HK-2 (cell line): Measurements from ENCODE around the gene IGIP.
"Not testable (repeated sequence)": the region's sequence is repeated elsewhere in the genome, so short reads cannot be mapped to it uniquely, and the experiment has no call there.

ENCODE experiments used
- DNase-seq: peaks from one replicate; pipeline ENCODE4 v3.0.0-alpha.2; 2018; ENCODE audit not compliant: unreplicated experiment

IGIP gene

DNA sequence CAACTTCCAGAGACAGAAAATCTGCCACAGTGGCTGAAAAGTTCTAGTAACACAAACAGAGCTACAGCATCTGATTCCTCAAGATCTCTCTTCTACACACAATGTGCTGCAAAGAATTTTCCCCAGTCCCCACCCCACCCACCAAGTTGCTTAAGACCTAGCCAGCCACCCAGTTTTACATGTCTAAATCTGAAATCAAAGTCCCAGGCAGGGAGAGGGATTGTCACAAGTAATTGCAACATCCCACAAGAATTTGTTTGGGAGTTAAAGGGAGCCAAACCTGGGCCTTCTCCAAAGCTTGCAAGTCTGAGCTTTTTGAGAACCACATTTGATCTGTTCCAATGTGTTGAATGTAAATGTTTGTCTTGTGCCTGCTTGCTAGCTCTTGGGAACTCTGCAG lies 15.5 kb downstream of the IGIP start:
- DNase-seq: no peak

DNA sequence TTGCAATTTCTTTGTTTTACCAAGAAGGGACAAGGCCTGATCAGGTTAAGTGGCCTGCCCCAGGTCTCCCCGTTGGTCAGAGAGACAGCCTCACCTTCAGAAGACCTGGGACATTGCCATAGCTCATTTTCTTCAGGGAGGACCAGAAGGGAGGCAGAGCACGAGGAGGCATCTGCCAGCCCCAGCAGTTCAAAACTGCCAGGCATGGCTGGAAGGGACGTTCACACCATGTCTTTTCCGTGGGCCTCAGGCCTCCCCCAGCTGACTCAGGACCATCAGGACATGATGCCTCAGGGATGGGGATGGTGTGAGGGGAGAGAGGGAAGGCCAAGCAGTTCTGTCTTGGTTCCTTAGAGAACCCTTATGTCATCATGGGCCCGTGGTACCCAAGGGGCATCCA lies 16.5 kb downstream of the IGIP start:
- no peak for DNase-seq

DNA sequence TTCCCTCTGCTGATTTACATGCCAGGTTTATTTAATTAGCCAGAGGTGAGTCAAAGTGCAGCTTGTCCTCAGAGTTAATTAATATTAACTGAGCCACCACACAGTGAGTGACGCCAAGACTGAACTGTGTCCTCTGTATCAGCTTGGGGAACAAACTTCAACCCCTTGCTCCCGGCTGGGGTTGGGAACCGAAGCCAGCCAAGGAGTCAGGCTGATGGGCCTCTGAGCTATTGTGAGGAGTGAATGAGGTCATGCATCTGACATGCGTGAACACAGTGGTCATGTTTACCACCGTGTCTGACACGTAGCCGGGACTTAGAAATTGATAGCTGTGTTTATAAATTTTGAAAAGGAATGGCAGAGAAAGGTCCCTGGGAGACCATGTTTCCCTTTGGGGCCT lies 17.1 kb downstream of the IGIP start:
- no peak for DNase-seq

DNA sequence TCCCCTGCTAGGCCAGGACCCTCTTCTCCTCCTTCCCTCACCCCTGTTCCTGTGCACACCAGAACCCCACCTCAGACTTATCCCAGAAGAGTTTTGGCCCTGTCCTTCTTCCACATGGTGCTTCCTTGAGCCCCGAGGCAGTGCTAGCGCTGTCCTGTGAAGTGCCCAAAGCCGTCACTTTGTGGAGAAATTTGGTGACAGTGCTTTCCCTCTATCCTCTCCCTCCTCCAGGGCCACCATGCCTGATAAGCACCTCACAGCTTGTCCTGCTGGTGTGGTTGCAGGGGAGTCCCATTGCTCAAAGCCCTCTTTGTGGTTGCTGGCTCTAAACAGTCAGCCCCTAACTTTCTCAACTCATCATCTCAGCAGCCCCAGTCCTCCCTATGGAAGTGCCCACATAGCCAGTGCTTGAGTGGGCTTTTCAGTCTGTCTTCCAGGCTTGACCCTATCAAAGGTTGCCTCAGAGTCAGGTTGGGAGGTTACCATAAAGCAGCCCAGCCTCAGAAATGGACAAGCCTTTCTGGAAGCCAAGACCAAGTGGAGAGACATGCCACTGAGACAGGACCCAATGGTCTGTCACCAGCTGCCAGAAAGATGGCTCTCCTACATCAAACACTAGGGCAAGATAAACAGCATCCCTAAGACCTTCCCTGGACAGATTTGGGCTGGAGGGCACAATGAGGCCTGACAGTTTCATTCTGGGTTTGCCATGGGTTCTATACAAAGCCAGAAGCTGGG lies 18.0 kb downstream of the IGIP start:
- no peak for DNase-seq

DNA sequence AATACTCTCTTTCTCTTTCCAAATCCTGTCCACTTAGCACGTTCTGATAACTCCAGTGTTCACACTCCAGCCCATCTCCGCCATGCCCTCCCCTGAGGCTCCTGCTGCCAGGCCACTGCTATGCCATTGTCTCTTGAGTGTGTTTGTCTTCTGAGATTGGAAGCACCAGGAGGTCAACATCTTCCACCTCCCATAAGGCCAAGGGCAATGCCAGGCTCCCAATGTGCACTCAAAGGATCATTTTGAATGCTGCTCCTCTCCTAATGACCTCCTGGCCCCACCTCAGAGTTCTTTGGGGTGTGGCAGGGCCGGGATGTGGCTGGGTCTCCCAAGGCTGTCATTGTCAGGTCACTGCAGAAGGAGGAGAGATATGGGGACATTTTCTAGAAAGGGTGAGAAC lies 19.5 kb downstream of the IGIP start:
- DNase-seq: no peak

DNA sequence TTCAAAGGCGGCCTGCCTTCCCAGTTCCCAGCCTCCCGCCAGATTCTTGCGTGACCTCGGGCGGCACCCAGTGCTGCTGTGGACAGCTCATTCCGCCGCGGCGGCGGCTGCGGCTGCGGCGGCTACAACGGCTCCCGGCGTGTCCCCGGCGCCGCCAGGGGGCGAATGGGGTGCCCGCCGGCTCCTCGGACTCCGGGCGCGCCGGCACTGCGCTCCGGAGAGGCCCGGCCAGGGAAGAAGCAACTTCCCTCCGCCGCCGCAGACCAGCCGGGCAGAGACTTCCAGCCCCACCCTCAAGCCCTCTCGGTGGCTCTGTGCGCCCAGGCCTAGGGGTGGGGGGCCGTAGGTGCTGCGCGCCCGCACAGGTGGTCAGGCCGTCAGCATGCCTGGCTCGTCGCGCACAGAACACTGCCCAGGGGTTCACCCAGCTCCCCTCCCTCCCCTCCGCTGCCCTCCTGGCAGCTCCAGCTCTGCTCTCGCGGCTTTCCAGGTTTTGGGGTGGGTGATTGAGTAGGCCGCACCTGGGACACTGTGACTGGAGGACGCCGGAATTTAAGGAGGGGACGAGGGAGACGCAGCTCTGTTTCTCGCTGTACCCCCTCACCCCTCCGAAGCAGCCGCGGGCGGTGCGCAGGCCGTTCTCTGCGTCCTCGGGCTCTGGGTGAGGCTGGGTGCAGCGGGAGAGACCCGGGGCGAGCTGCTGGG lies 20.2 kb downstream of the IGIP start:
- peak; percentile 41 for DNase-seq

DNA sequence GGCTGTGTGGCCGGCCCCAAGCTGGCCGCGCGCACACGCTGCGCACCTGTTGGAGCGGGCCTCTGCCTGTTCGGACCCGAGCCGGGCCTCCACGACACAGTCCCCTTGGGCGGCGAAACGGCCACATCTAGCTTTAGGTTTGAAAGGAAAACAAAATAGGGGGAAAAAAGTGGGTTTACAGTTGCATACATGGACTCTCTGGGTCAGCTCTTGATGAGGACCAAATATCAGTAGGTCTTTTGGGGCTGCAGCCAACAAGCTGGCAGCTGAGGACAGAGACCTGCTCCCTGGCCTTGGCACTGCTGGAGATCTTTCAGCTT lies 20.7 kb downstream of the IGIP start:
- DNase-seq: no peak

DNA sequence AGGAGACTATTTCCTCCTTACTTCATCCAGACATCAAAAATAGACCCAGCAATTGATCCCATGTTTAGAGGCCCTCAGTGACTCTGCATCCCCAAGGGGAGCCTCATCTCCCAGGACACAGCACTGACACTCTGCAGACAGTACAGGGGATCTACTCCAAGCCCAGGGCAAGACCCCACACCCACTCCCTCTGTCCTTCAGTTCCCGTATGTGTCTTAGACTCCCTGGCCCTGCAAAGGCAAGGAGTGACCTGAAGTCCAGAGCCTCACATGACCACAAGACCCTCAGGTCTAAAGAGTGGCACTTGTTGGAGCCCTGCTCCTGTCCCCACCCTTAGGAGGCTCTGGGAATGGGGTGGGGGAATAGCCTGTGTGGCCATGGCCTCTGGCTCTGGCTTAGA lies 21.7 kb downstream of the IGIP start:
- no peak for DNase-seq

DNA sequence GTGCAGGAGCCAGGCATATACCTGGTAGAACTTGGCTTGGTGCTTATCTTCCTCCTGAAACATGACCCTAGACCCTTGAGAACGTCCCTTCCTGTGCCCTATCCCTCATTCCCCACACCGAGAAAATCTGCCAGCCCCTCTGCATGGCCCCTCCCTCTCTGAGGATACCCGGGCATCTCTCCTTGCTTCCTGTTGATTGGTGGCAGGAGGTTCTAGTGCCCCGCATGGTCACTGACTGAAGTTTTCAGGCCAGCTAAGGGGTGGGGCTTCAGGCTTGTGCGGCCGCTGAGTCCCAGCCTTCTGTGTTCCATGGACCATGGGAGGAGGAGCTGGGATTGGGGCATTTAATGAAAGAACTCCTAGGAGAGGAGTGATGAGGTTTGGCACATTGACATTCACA lies 22.8 kb downstream of the IGIP start:
- no peak for DNase-seq

DNA sequence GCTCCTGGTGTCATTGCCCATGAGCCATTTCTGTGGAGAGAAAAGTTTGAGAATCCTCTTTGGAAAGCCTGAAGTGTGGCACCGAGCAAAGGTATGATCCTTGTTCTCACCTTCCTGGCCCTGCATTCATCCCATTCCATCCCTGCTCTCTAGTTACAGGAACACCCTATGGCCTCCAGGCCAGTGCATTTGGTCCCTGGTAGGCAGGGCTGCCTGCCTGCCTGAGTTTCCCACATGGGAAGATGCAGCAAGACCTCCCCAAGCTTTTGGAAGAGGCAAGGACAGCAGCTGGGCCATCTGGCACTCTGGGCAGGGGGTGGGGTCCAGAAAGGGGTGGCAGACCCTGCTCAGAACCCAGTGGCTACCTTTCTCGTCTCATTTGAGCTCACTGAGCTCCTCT lies 24.5 kb downstream of the IGIP start:
- DNase-seq: no peak

DNA sequence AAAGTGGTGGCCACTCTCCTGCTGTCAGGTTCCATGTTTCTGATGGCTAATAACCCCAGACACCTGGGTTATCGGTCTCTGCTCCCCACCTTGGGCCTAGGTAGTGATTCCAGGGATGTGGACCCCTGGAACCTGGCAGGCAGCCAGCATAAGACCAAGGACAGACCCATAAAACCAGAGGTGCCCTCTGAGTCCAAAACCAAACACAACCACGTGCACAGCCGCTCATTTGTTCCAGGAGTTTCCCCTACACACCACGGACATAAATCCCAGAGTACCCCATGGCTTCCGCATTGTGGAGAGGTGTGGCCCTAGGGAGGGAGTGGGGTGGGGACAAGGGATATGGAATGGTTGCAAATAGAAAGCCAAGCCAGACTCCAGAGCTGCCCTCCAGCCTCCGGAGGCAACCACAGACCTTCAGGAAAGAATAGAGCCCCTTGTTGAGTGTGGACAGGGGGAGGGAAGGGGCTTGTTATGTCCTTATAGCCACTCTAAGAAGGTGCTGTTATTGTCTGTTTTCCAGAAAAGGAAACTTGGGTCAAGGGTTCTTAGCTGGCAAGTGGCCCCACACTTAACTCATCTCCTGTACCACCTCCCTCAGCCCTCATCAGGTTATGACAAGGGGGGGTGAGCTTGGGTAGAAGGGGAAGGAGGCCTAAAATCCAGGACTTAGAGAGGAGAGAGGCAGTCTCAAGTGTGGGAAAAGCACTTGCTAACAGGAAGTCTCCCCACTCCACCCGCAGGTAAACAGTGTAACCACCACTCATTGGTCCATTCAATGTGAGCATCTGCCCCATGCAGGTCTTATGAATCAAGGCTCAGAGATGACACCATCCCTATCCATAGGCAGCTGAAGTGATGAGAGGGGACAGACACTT lies 25.6 kb downstream of the IGIP start:
- DNase-seq: no peak

DNA sequence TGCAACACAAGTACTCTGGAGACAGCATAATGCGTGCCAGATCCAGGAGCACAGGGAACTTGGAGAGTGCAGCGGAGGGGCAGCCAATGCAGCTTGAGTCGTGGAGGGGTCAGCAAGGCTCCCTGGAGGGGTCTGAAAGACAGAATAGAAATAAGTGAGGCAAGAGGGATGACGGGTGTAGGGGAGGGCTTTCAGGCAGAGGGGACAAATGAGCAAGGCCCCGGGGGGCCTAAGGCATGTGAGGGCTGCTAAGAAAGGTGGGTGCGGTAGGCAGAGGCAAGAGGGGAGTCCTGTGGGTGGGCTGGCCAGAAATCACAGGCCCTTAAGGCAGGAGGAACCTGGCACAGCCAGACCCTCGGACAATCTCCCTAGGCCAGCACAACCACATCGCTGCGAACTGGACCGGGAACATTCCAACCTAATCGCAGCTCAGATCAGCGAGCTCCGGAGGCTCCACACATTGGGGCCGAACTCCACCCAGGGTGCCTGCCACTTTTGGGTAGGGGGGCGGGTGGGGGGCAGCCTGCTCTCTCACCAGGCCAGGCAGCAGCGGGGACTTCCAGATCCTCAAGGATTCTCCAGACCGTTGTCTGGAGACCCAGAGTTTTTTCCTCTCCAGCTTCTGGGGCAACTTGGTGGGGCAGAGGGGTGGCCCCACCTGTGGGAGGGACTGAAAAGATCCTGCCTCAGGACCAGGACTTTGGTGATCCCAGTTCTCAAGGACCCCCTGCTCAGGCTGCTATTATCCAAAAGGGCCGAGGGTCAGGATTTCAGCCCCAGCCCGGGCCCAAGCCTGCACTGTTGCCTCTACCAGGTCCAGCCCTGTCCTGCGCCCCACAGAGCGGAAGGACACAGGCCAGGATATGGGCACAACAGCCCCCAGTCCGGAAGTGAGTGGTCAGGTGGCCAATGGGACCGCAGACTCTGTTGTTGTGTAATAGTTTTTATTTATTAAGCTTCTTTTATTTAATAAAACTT lies 26.6 kb downstream of the IGIP start:
- DNase-seq: no peak

DNA sequence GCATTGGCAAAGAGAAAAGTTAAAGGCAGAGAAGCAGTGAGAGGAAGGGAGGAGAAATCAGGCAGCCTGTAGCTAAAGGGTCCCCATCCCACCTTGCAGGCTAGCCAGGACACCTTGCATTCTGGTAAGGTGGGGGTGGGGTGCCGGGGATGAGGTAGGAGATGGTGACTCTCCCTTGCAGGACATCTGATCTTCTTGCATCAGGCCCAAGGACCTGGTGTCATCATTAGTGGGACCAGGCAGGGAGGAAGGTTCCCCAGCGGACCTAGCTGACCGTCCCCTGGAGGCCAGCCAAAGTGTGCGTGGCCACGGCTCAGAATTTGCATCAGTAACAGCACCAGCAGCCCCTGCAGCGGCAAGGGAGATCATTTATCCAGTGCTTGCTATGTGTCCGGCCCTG lies 27.5 kb downstream of the IGIP start:
- no peak for DNase-seq

DNA sequence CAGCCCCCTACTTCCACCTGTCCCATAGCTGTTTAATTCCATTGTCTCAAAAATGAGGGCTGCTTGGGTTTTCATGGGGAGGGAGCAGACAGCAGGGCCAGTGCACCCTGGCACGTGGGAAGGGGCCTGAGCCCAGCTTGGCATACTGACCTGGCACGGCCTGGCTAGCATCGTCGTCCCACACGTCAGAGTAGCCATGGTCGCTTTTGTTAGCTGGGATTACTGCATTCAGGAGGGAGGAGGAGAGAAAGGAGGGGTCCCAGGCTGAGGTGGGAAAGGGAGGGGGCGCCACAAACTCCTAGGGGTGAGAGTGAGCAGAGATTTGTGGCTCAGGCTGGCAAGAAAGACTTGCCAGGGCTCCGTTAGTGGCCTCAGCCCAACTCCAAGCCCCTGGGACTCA lies 28.2 kb downstream of the IGIP start:
- DNase-seq: no peak

DNA sequence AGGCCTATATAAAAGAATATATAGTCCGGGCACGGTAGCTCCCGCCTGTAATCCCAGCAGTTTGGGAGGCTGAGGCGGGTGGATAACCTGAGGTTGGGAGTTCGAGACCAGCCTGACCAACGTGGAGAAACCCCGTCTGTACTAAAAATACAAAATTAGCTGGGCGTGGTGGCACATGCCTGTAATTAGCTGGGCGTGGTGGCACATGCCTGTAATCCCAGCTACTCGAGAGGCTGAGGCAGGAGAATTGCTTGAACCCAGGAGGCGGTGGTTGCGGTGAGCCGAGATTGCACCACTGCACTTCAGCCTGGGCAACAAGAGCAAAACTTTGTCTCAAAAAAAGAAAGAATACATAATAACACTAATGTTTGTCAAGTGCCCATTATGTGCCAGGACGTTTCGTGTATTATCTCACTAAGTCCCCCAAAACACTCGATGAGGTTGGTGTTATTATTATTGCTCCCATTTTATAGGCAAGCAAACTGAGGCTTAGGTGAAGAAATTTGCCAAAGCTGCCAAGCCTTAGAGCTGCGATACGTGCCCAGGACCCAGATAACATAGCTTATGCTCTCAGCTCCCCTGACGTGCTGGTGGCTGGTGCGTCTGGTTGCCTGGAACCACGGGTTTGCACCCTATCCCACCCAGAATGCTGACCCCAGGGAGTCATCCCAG lies 29.1 kb downstream of the IGIP start:
- not testable (repeated sequence) for DNase-seq

DNA sequence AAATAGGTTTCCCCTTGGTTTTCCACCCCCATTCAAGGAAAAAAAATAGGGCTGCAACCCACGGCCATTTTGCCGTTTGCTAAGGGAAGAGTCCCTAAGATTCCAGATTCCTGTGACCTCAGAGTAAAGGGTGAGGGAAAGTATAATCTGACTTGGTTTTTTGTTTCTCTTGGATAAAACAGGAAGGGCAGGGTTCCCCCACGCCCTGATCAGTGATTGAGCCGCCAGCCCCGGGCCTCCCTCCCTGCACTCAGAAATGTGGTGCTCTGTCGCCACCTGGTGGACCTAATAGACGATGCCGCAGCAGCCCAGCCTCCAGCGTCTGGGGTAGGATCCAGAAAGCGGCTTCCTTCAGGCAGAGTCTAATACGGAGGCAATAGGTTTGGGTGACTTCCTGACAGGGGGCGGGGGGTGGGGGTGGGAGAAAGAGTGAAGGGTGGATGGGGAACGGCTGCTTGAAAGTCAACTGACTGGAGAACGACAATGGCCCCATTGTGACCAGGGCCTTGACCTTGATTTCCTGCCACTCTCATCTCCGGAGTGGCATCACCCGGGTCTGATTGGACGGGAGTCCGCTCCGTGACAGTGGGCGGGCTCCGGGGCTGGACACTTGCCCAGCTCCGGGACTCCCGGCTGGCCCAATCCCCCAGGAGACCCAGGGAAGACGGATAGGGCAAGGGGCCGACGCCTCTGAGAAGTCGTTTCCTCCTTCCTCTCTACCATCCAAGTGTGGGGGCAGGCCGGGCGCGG lies 31.5 kb downstream of the IGIP start:
- peak; percentile 78 for DNase-seq

DNA sequence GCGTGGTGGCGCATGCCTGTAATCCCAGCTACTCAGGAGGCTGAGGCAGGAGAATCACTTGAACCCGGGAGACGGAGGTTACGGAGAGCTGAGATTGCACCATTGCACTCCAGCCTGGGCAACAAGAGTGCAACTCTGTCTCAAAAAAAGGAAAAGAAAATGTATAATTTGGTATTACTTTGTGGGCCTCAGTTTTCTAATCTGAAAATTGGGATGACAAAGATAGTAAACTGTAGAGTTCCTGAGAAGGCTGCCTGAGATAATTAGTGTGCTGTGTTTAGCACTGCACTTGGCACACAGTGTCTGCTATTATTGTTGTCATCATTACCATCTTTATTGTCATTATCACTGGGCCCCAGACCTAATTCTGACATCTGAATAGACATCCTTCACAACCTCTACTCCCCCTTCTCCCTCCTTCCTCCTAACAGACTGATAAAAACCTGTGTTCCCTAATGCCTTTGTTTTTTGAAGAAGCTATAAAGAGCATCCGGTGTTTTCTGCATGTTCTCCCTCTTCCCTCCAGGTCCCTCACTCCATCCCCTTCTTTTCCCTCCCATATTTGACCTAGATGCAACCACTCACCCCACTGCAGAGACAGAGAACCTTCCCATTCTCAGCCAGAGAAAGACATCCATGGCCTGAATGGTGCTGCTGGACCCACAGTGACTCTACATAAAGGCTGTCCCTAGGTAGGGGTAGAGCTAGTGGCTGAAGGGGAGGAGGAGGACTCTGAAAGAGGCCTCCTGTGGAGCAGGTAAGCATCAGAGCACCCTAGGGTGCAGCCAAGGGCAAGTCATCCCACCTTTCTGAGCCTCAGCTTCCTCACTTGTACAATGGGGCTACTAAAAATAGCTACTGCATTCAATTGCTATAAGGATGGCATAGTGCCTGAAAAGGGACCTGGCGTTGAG lies 33.5 kb downstream of the IGIP start:
- no peak for DNase-seq

DNA sequence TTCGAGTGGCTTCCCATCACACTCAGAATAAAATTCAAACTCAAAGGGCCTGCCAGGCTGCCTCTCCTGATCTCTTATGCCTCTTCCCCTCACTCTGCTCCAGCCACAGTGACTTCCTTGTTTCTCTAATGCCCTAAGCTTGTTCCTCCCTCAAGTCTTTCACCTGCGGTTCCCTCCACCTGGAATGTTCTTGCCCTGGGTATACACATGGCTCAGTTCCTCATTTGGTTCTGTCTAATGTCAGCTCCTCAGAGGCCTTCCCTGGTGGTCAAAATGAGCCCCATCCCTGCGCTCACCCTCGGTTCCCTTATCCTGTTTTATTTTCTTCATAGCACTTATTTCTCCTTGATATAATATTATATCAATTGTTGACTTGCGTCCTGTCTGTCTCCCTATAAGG lies 36.5 kb downstream of the IGIP start:
- DNase-seq: no peak

DNA sequence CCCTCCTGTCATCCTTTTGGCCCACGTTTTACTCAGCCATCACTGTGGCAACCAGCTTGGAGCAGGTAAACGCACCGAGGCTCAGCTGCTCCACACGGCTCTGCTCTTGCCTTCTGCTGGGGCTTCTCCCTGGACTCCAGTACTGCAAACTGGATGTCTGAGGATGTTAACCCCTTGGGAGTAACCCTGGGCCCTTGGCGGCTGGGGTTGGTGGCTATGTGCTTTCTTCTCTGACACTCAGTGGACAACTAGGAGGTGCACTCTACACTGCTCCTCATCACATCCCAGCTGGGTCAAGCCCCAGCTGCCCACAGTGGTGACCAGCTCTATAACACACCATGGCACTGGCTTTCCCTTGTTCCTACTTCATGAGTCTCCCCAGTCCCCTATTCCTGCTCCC lies 37.0 kb downstream of the IGIP start:
- DNase-seq: no peak
